Left lung (tissue), 10 donors: ENCODE data around the gene COL25A1. TPM values are rescaled to one million over a fixed set of nuclear protein-coding genes. Genes with fewer than 3 reads are reported as not detected.

Experiments used
- ATAC-seq: fragments of 200-7000 bp; cut with Tn5 transposase; one replicate; pipeline ENCODE4 v1.9.1; 2020; ENCODE audit warnings: moderate library complexity
- DNase-seq, 4 donors: peaks; one replicate each; pipeline ENCODE4 v3.0.0-alpha.2; 2013 to 2020
- H3K27ac ChIP-seq, 2 donors: fragments of 200-600 bp; sonication (generic) in 1 of 2; one replicate each; pipeline versions ENCODE4 v1.5.0 to v1.8.0; 2020 to 2021
- H3K27me3 ChIP-seq, 2 donors: fragments of 200-600 bp; sonication (generic) in 1 of 2; one replicate each; pipeline versions ENCODE4 v1.5.0 to v1.8.0; 2020 to 2021
- H3K36me3 ChIP-seq, 2 donors: fragments of 200-600 bp; sonication (generic) in 1 of 2; one replicate each; pipeline versions ENCODE4 v1.5.0 to v1.8.0; 2020 to 2021
- H3K4me1 ChIP-seq, 2 donors: fragments of 200-600 bp; one replicate each; pipeline ENCODE4 v1.8.0; 2021
- H3K4me3 ChIP-seq, 2 donors: fragments of 200-600 bp; sonication (generic) in 1 of 2; one replicate each; pipeline versions ENCODE4 v1.5.0 to v1.8.0; 2020 to 2021; ENCODE audit warnings: mild to moderate bottlenecking in 1 of 2
- H3K9me3 ChIP-seq, 2 donors: fragments of 200-600 bp; sonication (generic) in 1 of 2; one replicate each; pipeline versions ENCODE4 v1.5.0 to v1.8.0; 2020 to 2021
- CTCF ChIP-seq, 2 donors: fragments of 200-600 bp; sonication (generic) in 1 of 2; IDR thresholded peaks; one replicate each; pipeline versions ENCODE4 v1.5.0 to v1.8.0; 2021; ENCODE audit warnings: antibody characterized with exemption in 2 of 2
- intact Hi-C, 2 donors: fragments of 100-400 bp; cut with DNase I; formaldehyde crosslinking; loops; one replicate each; pipeline versions ENCODE4 v1.11.2 to v1.14.2; 2022
- polyA plus RNA-seq, 6 donors: library from polyadenylated mRNA; unstranded; fragments of 120-200 nt; gene quantifications; one replicate each; pipeline ENCODE4 v1.2.1, GENCODE V29; 2013; ENCODE audit not compliant: insufficient read length in 6 of 6
- total RNA-seq, 2 donors: library from RNA; stranded (reverse); fragmentation: NEBNext Ultra II Directional; extraction: Animal tissue kit (Norgen Biotek cat#: 25700); gene quantifications; one replicate each; pipeline ENCODE4 v1.2.1, GENCODE V29; 2021
- donor health status: DM: no; HTN: yes; CAD: no.
- donor health status: DM: no; HTN: no; CAD: no.

The COL25A1 gene
- total and polyA plus RNA-seq, 8 donors, result 0.13 to 1.8 (median 1.4) TPM

GRCh38 chr4:109164011-109164410 is 138.4 kb downstream of the COL25A1 start:
- no peak overlapping the region for H3K4me3 ChIP-seq
- DNase-seq (no peak), ATAC-seq (peak; percentile 78)
- no peak overlapping the region for H3K27ac ChIP-seq
- H3K36me3 ChIP-seq, result no peaks in the 10 kb centered on the region
- H3K27me3 ChIP-seq, result no peaks in the 10 kb centered on the region
- intact Hi-C loops, result no loop called here
- TF ChIP-seq CTCF (IDR thresholded peaks at IDR 0.05), result no peak
- no peaks in the 10 kb centered on the region for H3K4me1 ChIP-seq
- H3K9me3 ChIP-seq, result no peaks in the 10 kb centered on the region

- no peaks in the 10 kb centered on the region for H3K36me3 ChIP-seq
- H3K9me3 ChIP-seq, result no peaks in the 10 kb centered on the region
- H3K4me3 ChIP-seq, result no peak overlapping the region
- intact Hi-C loops, result no loop called here
- no peak overlapping the region for H3K27ac ChIP-seq
- DNase-seq, result no peak
- no peaks in the 10 kb centered on the region for H3K27me3 ChIP-seq
- H3K4me1 ChIP-seq, result no peaks in the 10 kb centered on the region
- no peak for TF ChIP-seq CTCF (IDR thresholded peaks at IDR 0.05)
- no peak for ATAC-seq
Observed at GRCh38 chr4:109163493-109163892, 139.0 kb downstream of the COL25A1 start.

- TF ChIP-seq CTCF (IDR thresholded peaks at IDR 0.05), result no peak
- no peaks in the 10 kb centered on the region for H3K9me3 ChIP-seq
- H3K4me3 ChIP-seq, result no peak overlapping the region
- no peak for ATAC-seq
- no peaks in the 10 kb centered on the region for H3K27me3 ChIP-seq
- no peaks in the 10 kb centered on the region for H3K4me1 ChIP-seq
- no peaks in the 10 kb centered on the region for H3K36me3 ChIP-seq
- DNase-seq, result no peak
- H3K27ac ChIP-seq, result no peak overlapping the region
- intact Hi-C loops, result no loop called here
Observed at GRCh38 chr4:109162759-109163158, 139.7 kb downstream of the COL25A1 start.

- no peak for ATAC-seq
- H3K27me3 ChIP-seq, result no peaks in the 10 kb centered on the region
- no peak overlapping the region for H3K27ac ChIP-seq
- intact Hi-C loops, result no loop called here
- H3K4me3 ChIP-seq, result no peak overlapping the region
- H3K4me1 ChIP-seq, result no peaks in the 10 kb centered on the region
- no peak for TF ChIP-seq CTCF (IDR thresholded peaks at IDR 0.05)
- peak in 1 of 4 donors; percentile 11 for DNase-seq
- H3K9me3 ChIP-seq, result no peaks in the 10 kb centered on the region
- no peaks in the 10 kb centered on the region for H3K36me3 ChIP-seq
Observed at GRCh38 chr4:109160494-109160893, 142.0 kb downstream of the COL25A1 start.

- no peaks in the 10 kb centered on the region for H3K27me3 ChIP-seq
- no peak overlapping the region for H3K4me3 ChIP-seq
- no peak for TF ChIP-seq CTCF (IDR thresholded peaks at IDR 0.05)
- H3K9me3 ChIP-seq, result no peaks in the 10 kb centered on the region
- ATAC-seq (no peak), DNase-seq (peak in 1 of 4 donors; percentile 10)
- no peaks in the 10 kb centered on the region for H3K4me1 ChIP-seq
- no peak overlapping the region for H3K27ac ChIP-seq
- no peaks in the 10 kb centered on the region for H3K36me3 ChIP-seq
- intact Hi-C loops, result no loop called here
Observed at GRCh38 chr4:109157696-109158095, 144.8 kb downstream of the COL25A1 start.
